ENCODE data around the gene TMEM108.

DNA sequence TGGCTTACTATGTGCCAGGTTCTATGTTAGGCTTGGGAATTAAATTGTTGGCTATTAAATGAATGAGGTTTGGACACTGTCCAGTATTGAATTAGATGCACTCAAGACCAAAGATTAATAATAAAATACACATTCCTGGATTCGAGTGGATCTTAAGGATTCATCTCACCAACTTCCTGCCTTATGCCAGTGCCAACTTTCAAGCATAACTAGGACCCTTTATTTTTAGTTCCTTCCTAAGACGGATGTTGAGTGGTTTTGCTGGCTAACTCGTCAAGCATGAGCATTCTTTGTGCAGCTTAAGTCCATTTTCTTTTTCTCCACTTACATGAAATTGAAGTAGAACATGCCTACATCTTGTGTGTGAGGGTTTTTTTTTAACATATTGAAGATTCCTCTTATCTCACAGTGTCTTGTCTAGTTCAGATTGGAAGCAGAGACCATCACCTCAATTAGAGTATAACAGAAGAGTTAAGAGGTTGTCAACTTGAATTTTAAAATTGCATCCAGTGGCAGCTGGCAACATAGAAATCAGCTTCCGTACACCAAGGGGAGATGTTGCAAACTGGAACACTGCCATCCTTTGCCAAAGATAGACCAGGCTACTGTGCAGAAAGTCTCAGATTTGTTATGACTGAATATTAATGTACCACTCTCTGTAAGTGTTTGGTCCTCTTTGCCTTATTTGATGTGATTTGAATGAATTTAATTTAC lies 255.4 kb downstream of the TMEM108 start:
- TF ChIP-seq CTCF (IDR thresholded peaks at IDR 0.05; ENCODE audit: low read length) = no peak
- TF ChIP-seq EZH2 (IDR thresholded peaks at IDR 0.05; ENCODE audit: borderline replicate concordance, low read length) = no peak

Measured in OCI-LY1 (cell line).